GM12875 (cell line): Measurements from ENCODE around the gene FXYD3.

Experiments used
- H3K4me3 ChIP-seq: one replicate; pipeline ENCODE4 v1.5.1; 2011; ENCODE audit warnings: low read depth, low read length, control low read depth
- TF ChIP-seq, protein P1 (sequence below): IDR thresholded peaks from 2 replicates; pipeline ENCODE4 v1.5.1; 2011; ENCODE audit warnings: low read depth, mild to moderate bottlenecking, control low read depth, inconsistent platforms, low read length, moderate library complexity, borderline replicate concordance; ENCODE audit not compliant: insufficient read depth

FXYD3 gene

DNA sequence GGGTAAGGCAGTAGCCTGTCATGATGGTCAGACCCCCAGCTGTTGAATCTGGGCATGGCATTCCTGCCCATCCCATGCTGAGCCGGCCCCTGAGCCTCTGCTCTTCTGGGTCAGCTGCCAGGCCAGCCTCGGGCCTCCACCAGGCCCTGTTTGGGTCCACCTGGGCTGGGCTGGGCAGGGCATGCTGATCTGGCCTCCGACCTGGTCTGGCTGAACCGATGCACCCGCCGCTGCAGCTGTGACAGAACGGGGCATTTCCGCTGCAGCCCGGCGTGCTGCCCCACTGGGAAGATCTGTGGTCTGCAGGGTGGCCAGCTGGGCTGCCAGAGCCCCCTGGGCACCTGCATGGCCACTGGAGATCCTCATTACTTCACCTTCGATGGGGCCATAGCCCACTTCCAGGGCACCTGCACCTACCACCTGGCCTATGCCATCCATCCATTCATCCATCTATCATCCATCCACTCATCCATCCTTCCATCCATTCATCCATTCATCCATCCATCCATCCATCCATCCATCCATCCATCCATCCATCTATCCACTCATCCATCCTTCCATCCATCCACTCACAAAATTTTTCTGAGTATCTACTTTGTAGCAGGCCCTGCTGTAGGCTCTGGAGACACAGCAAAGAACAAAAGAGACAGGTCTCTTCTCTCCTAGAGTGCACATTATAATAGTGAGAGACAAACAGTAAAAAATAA is 21.5 kb upstream of the FXYD3 start:
- H3K4me3 ChIP-seq, result no peak overlapping the region

DNA sequence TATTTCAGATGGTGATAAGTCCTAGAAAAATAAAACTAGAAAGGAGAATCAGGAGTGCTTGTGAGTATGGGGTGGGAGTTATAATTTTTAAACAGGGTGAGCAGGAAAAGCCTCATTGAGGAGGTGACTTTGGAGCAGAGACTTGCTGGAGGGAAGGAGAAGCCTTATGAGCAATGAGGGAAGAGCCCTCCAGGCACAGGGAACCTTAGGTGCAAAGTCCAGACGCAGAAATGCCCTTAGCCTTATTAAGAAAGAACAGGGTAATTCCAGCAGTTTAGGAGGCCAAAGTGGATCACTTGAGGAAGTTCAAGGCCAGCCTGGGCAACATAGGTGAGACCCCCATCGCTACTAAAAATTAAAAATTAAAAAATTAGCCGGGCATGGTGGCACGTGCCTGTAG is 21.0 kb upstream of the FXYD3 start:
- TF ChIP-seq, protein P1, sequence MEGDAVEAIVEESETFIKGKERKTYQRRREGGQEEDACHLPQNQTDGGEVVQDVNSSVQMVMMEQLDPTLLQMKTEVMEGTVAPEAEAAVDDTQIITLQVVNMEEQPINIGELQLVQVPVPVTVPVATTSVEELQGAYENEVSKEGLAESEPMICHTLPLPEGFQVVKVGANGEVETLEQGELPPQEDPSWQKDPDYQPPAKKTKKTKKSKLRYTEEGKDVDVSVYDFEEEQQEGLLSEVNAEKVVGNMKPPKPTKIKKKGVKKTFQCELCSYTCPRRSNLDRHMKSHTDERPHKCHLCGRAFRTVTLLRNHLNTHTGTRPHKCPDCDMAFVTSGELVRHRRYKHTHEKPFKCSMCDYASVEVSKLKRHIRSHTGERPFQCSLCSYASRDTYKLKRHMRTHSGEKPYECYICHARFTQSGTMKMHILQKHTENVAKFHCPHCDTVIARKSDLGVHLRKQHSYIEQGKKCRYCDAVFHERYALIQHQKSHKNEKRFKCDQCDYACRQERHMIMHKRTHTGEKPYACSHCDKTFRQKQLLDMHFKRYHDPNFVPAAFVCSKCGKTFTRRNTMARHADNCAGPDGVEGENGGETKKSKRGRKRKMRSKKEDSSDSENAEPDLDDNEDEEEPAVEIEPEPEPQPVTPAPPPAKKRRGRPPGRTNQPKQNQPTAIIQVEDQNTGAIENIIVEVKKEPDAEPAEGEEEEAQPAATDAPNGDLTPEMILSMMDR, result no peak
- no peak overlapping the region for H3K4me3 ChIP-seq

More for the DNA sequence above, 21.5 kb upstream of the FXYD3 start:
- TF ChIP-seq, protein P1, result no peak

DNA sequence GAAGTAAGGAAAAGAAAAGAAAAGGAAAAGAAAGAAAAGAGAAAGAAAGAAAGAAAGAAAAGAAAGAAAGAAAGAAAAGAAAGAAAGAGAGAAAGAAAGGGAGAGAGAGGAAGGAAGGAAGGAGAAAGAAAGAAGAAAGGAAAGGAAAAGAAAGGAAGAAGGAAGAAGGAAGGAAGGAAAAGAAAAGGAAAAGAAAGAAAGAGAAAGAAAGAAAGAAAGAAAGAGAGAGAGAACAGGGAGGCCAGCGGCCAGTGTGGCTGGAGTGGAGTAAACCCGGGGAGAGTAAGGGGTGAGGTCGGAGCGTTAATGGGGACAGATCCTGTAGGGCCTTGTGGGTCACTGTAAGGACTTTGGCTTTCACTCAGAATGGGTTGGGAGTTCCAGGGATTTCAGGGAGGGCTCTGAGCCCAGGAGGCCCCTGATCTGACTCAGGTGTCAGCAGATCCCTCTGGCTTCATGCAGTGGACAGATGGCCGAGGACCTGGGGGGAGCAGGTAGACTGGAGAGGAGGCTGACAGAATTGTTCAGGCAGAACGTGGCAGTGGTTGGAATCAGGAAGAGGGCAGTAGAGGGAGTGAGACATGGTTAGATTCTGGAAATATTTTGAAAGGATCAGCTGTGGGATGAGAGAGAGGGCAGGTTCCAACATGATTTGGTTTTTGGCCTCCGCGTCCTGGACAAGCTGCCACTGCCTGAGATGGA is 19.8 kb upstream of the FXYD3 start:
- TF ChIP-seq, protein P1, result no peak
- H3K4me3 ChIP-seq, result no peak overlapping the region

DNA sequence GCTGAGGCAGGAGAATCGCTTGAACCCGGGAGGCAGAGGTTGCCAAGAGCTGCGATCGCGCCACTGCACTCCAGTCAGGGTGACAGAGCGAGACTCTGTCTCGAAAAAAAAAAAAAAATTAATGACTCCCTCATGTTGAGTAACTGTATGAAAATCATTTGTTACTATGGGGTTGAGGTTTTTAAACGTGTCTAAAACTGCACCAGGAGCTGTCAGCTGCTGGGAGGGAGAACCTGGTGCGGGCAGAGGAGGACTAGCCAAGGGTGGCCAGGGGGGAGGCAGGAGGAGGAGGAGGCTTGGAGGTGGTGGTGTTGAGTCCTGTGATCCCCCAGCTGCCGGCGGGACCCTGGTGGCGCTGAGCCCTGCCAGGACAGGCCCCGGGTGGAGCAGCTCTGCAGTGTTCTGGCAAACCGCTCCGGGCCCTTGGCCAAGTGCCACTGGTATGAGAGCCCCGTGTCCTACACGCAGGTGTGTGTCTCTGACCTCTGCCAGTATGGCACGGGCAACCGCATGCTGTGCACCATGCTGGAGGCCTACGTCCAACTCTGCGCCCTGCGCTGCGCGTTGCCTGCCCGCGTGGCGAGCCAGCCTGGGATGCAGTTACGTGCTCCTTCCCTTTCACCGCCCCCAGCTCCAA is 17.1 kb upstream of the FXYD3 start:
- no peak overlapping the region for H3K4me3 ChIP-seq
- TF ChIP-seq, protein P1, result no peak

DNA sequence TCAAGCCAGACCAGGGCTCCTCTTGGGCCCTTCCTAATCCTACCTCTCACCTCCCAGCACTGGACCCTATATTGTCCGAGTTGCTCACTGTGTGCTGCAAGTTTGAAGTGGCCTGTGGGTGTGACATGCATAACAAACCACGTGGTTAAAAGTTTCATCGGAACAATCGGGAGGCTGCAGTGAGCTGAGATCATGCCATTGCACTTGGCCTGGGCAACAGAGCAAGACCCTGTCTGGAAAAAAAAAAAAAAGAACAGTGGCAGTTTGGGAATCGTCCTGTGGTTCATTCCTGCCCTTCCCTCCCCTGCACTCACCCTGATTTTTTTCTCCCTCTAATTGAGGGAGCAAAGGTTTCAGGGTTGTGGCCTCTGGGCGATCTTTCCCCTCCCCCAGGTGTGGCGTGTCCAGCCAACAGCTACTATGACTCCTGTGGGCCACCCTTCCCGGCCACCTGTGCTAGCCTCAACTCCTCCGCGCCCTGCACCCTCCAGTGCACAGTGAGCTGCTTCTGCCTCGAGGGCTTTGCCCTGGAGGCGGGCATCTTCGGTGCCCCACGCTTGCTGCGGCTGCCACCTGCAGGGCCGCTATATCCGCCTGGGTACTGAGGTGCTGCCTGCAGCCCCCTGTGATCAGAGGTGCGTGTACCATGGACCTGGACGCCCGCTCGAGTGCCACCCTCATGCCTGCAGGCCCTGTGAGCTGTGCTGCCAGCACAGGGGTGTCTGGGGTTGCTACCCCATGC is 16.3 kb upstream of the FXYD3 start:
- no peak overlapping the region for H3K4me3 ChIP-seq
- TF ChIP-seq, protein P1, result no peak

- TF ChIP-seq, protein P1, result no peak
- H3K4me3 ChIP-seq, result no peak overlapping the region
Measured at GRCh38 chr19:35099897-35100275, 15.7 kb upstream of the FXYD3 start.
